ENCODE measurements around the gene PHLPP1. TPM values are rescaled to one million over a fixed set of nuclear protein-coding genes. Genes with fewer than 3 reads are reported as not detected.

PHLPP1 gene
- total RNA-seq, 1 experiment from 2014 or later: 39.9 TPM

- H3K4me1 Mint-ChIP-seq: peaks cover 0 to 4% of the 10 kb centered on the region in 2 experiments; a peak in 2 of 4 replicates
- Histone ChIP-seq H3K23ac (ENCODE audit: insufficient read length, low read depth, low read length) (no peak overlapping the region), H3K4me2 (ENCODE audit: insufficient read depth, insufficient read length, low read length) (no peak overlapping the region), H3K4ac (ENCODE audit: low read depth, low read length) (no peak overlapping the region), H2BK120ac (ENCODE audit: low read depth, low read length, poor library complexity, severe bottlenecking) (no peak overlapping the region), H2BK5ac (ENCODE audit: insufficient read length, low read length) (no peak overlapping the region), H3K27ac (ENCODE audit: insufficient read length, low read depth, low read length) (no peak overlapping the region), H3K18ac (ENCODE audit: insufficient read length, low read depth, low read length) (no peak overlapping the region), H2BK20ac (ENCODE audit: low read depth, low read length, poor library complexity, severe bottlenecking) (no peak overlapping the region), H3K9me3 (ENCODE audit: control insufficient read depth, low read depth, low read length) (no peaks in the 10 kb centered on the region), H3K4me1 (ENCODE audit: insufficient read depth, low read length) (no peaks in the 10 kb centered on the region), H3K9ac (ENCODE audit: extremely low read depth, insufficient read length, low read length) (no peak overlapping the region), H2AFZ (ENCODE audit: low read length) (no peak overlapping the region), H4K20me1 (ENCODE audit: control insufficient read depth, insufficient read depth, insufficient read length) (no peaks in the 10 kb centered on the region), H3K23me2 (ENCODE audit: insufficient read length, low read depth, low read length, poor library complexity, severe bottlenecking) (no peaks in the 10 kb centered on the region), H3K27me3 (ENCODE audit: insufficient read depth, low read length) (no peaks in the 10 kb centered on the region), H2AK5ac (ENCODE audit: insufficient read length, low read length) (no peak overlapping the region), H2BK12ac (ENCODE audit: insufficient read length, low read depth, low read length) (no peak overlapping the region), H3K79me2 (ENCODE audit: insufficient read depth, low read length) (no peaks in the 10 kb centered on the region), H4K91ac (ENCODE audit: insufficient read length, low read depth, low read length) (no peak overlapping the region), H3K14ac (ENCODE audit: insufficient read depth, low read length) (no peak overlapping the region), H3K79me1 (ENCODE audit: insufficient read depth, low read depth, low read length, poor library complexity, severe bottlenecking) (no peaks in the 10 kb centered on the region), H3T11ph (ENCODE audit: low read length) (no peak overlapping the region), H4K8ac (replicated peaks; ENCODE audit: insufficient read length, low read depth, low read length) (no peak overlapping the region), H3K56ac (ENCODE audit: insufficient read length, low read depth, low read length) (no peak overlapping the region), H4K5ac (ENCODE audit: insufficient read length, low read depth, low read length) (no peak overlapping the region), H2BK15ac (ENCODE audit: low read depth, low read length) (no peak overlapping the region)
- H3K36me3 Mint-ChIP-seq (ENCODE audit: insufficient read depth in 1 of 3, low read depth in 3 of 3): peaks cover 0 to 8% (median 2%) of the 10 kb centered on the region in 3 experiments; a peak in 4 of 7 replicates
- H3K27me3 Mint-ChIP-seq (ENCODE audit: low read depth): peaks cover 3% of the 10 kb centered on the region
- H3K4me3 Mint-ChIP-seq: no peak overlapping the region
- peaks cover 4 to 5% of the 10 kb centered on the region in 2 experiments; a peak in 4 of 5 replicates for H3K9me3 Mint-ChIP-seq
- TF ChIP-seq CTCF (conservative IDR thresholded peaks at IDR 0.05): no peak
- H3K27ac Mint-ChIP-seq: no peak overlapping the region; a peak in 2 of 7 replicates
- WGBS (ENCODE audit: extremely low coverage, insufficient read length, low lambda C conversion rate): no CpG with 5 or more reads among the region's 5 CpGs
- no peak for DNase-seq
Measured at GRCh38 chr18:62988471-62988870, 273.1 kb downstream of the PHLPP1 start.

Data from H9 (cell line).